ENCODE data around the gene CHST11.
"Not testable (repeated sequence)": the region's sequence is repeated elsewhere in the genome, so short reads cannot be mapped to it uniquely, and the experiment has no call there.

The CHST11 gene

DNA sequence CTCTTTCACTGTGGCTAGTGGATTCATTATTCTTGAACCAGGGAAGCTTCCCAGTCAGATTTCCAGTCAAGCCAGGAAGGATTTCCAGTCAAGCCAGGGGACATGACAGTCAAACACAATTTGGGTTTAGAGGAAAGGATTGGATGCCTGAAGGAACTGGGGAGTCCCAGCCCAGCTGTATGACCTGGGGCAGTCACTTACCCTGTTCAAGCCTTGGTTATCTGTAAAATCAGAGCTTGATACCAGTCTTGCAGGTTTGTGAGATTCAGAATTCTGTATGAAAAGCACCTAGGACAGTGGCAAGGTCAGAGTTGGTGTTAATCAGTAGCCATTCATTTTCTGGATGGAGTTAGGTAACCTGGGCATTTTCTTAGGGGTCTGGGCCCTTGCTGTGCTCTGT is 152.7 kb downstream of the CHST11 start:
- no peak for DNase-seq

DNA sequence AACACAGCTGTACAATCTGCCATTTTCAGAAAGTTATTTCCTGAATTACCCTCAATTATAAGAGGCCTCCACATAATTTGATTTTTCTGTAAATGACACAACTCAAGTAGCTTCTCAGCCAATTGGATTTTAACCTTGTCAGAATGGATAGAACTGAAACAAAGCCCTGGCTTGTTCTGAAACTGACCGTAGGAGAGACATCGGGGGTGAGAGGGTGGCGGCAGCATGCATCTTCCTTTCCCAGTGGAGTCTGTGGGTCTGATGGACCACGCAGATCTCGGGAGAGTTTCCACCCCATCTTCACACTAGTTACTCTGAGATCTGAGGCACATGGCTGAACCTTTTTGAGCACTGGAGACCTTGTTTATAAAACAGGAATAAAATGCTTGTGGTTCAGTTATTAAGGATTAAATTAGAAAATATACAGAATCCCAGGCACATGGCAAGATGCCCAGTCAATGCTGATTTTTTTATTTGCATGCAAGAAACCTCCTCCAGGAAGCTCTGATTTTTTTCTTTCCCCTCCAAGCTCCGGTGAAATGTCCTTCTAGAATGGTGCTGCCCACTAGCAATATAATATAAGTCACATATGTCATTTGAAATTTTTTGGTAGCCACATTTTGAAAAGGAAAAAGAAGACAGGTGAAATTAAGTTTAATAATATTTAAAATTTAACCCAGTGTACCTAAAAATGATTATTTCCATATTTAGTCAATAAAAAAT is 153.9 kb downstream of the CHST11 start:
- DNase-seq: no peak

DNA sequence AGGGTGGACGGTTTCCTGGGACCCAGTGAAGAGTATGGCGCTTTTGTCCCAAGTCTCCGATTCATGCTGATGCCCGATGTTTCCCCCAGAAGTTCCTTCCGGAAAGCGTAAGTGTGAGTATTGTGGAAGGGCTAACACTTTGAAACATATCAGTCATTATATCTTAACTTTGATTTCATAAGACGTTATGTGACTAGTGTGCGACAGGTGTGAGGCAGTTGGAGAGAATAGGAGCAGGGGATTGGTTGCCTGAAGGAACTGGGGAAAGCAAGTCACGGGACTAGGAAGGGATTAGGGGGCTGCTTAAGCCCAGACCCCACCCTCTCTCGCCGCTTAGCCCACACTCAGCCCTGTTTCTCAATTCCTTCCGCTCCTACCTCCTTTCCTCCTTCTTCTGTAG is 154.9 kb downstream of the CHST11 start:
- no peak for DNase-seq

DNA sequence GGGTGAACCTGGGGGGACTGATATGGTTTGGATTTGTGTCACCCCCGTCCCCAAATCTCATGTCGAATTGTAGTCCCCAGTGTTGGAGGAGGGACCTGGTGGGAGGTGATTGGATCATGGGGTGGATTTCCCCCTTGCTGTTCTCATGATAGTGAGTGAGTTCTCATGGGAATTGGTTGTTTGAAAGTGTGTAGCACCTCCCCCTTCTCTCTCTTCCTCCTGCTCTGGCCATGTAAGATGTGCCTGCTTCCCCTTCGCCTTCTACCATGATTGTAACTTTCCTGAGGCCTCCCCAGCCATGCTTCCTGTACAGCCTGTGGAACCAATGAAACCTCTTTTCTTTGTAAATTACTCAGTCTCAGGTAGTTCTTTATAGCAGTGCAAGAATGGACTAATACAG is 156.6 kb downstream of the CHST11 start:
- DNase-seq: not testable (repeated sequence)

DNA sequence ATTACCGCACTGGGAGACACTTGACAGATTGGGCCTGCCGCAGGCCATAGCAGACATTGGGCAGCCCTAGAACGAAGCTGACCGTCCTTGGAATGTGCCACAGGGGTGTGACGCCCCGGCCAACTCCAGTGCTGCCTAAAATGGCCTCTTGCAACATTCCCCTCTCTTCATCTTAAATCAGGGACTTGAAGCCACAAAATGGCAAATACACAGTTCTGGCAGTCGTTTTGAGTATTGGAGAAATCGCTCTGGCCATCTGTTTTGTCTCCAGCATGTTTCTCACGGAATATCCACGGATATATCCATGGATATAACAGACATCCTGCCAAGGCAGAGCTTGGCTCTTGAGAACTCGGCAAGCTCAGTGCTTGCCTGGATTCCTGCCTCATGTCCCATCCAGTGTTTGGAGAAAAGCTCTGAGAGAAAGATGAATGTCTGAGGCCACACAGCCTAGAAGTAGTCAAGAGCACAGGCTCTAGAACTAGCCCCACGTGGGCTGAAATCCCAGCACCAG is 158.4 kb downstream of the CHST11 start:
- no peak for DNase-seq

DNA sequence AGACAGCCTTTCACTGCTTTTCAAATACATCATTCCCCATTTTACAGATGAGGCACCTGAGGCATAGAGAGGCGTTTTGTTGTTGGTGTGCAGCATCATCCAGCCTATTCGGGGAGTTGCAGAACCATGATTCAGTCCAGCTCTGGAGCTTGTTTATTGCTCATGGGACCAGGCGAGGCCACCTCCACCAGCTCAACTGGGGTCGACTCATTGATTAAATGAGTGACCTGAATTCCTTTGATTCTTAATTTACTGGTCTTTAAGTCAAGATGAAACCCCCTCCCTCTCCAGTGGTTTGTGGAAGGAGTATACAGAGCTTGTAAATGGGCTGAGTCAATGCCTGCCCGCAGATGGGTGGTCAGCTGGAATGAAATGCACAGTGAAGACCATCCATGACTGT is 161.9 kb downstream of the CHST11 start:
- no peak for DNase-seq

DNA sequence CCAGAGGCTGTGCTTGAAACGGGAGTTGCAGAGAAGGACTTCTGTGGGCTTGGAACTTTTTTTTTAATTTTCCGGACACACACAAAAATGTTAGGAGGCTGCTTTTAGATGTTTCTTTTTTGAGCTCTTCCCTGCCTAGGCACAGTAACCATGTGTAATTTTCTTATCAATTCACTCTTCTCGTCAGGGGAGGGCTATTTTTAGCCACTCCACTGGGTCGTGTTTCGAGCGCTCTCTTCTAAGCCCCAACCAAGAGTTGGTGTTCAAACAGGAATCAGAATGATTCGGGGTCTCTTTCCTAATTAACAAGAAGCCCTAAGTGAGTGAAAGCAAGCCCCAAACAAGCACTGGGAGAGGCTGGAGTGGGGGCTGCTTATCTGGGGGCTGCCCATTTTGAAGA is 162.6 kb downstream of the CHST11 start:
- DNase-seq: no peak

DNA sequence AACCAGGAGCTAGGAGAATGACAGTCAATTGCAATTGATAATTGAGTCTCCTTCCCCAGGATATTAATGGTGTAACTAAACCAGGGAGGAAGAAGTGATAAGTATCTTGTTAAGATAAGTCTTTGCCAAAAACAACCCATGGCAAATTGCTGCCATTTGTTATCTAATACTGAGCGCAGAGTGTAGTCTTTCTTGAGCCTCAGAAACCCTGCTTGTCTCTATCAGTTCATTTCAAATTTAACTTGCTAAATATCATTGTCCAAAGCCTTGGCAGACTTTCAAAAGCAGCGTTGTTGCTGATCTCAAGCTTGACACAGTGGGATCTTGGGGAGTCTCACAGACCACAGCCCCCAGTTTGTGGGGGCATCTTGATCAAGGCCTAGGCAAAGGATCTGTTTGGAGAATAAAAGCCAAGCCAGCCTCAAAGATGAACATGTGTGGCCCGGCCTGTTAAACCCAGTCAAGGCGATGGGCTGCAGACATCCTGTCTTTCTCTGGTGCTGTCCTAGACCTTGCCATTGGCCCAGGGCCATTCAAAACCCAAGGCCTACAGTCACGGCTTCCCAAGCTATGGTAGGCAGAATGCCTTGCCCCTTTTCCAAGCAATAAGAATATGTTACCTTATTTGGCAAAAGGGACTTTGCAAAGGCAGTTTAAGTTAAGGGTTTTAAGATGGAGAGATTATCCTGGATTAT is 164.2 kb downstream of the CHST11 start:
- DNase-seq: no peak

DNA sequence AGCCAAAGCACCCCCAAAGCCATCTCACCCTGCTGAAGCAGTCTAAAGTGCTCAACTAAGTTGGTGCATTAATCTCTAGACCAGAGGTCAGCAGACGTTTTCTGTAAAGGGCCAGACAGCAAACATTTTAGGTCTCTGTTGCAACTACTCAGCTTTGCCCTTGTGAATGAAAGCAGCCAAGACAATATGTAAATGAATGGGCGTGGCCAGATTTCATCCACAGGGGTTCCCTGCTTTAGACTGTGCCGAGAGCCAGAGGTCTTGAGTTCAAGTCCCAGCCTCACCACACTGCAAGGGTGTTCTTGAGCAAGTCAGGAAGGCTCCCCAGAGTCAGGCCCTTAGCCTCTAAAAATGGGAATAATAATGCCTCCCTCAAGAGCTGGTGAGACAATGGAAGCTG is 166.2 kb downstream of the CHST11 start:
- no peak for DNase-seq

DNA sequence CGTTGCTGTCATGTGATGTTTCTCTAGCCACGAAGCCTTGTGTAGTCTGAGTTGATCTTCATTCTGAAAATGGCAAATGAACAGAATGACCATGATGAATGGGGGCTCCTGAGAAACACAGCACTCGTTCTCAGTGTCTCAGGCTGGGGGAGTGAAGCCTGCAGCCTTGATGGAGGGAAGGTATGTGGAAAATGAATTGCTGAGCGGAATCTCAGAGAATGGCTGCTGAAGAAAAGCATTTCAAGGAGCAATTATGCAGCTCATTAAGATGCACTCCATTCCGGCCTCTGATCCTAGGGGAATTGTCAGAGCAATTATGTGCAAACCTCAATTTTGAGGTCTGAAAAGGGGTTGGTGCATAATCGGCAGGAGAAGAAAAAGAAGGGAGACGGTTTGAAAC is 167.1 kb downstream of the CHST11 start:
- no peak for DNase-seq

DNA sequence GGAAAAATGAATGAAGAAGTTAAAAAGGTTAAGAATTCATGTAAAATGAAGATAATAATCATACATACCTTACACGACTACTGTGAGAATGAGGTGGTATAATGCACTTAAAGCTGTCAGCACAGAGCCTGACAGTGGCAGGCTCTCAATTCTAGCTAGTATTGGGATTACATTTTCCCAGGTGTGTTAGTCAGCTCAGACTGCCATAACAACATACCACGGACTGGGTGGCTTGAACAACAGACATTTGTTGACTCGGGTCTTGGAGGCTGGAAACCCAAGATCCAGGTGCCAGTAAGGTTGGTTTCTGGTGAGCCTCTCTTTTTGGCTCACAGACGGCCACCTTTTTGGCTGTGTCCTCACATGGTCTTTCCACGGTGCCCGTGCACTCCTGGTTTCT is 167.8 kb downstream of the CHST11 start:
- DNase-seq: no peak

DNA sequence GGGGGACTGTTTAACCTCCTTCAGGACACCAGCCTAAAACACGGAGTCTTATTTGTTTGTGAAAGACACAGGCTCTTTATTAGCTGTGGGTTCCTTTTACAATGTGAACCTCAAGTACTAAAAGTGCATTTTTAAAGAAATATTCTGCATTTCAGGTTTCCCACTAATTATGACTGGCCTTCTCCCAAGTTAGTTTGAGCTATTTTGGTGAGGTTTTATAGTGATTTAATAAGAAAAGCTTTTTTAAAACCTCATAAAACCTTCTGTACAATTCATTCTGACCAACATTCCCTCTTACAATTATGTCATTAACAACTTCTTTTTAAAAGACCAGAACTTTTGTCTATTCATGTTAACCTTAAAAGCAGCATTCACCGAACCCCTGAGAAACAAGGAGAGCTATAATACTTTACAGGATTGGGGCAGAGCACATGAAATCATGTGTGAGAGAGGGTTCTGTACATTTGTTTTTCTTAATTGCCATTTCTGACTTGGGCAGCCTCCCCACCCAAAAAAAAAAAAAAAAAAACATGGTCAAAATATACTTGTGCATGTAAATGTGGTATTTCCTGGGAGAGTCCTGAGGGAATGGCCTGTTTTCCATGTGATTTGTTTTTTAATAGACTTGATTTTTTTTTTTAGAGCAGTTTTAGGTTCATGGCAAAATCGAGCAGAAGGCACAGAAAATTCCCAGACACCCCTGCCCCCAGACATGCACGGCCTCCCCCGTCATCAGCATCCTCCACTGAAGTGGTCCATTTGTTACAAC is 169.5 kb downstream of the CHST11 start:
- no peak for DNase-seq

DNA sequence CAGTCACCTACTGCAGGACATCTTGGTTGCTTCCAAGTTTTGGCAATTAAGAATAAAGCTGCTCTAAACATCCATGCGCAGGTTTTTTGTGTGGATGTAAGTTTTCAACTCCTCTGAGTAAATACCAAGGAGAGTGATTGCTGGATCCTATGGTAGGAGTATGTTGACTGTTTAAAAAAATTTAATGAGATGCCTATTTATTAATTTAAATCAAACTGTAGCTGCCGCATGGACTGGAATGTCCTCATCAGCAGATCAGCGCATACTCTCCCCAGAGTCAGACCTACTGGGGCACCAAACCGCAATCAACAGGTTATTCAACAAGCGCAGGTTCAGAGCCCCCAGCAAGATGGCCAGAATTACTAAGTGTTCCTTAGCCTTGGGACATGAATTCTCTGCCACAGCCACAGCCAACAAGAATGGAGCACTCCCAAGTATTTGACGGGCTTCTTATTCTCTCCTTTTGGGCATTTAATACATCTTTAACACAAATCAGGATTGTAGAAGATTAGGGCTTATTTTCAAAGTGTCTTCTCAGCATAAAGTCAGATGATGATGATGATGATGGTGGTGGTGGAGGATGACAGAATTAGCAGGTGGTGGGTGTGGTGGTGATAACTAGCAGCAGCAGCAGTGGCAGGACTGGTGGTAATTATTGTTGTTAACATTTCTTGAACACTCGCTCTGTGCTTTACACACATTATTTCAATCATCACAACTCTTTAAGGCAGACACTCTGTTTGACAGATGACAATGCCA is 170.7 kb downstream of the CHST11 start:
- no peak for DNase-seq

DNA sequence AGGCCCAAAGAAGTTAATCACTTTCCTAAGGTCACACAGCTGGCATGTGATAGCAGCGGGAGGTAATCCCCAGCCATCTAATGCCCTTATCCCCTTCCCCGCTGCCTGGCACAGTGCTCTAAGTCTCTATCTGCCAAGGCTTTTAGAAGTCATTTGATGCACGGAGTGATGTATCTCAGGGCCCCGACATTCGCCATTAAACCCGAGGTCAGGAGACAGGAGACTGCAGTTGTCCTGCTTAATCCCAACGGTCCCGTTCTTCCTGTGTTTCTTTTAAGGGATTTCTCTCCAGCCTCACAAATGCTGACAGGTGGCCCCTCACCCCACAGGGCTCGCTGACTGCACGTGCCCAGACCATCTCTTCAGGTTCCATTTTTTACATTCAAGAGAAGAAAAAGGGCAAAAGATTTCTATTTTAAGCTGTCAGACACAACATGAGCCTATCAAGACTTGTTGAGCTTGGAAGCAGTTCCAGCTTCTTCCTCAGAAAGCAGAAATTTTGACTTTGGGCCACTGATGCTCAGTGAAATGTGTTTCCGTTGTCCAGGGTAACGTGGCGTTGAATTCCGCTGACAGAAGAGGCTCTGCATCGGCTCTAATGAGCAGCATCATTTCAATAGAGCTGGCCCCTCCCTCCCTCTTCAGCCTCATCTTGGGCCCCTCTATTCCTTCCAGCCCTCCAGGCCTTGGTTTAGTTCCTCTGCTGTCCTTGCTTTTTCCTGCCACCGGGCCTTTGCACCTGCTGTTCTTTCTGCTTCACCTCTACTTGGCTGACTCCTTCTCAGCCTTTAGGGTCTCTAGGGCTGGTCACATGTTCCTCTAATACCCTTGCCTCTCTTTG is 171.5 kb downstream of the CHST11 start:
- DNase-seq: no peak

DNA sequence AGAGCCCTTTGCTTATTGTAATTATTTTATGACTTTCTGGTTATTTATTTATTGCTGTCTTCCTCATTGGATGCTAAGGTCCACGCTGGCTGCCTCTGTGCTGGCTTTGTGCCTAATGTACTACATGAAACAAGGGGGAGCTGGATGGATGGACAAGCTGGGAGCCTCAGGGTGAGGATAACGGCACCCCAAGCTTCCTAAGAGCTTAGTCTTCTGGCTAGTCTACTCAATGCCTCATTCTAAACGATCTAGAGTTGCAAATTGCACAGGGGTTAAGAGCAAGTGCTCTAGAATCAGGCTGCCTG is 172.0 kb downstream of the CHST11 start:
- no peak for DNase-seq

DNA sequence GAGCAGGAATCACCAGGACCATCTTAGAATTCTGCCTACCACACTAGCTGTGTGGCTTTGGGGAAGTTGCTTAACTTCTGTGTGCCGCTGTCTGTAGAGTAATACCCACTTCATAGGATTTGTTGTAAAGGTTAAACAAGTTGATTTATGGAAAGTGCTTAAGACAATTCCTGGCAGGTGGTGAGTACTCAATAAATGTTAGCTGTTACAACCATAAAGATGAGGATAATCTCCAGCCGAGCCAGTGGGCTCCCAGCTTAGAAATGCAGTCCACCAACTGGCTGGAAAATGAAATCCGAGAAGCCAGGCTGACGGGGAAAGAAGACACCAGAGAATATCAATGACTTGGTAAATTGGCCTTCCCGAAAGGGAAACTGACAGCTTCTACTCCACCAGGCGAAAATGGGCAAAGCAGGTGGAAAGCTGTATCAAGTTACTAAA is 173.5 kb downstream of the CHST11 start:
- DNase-seq: no peak

DNA sequence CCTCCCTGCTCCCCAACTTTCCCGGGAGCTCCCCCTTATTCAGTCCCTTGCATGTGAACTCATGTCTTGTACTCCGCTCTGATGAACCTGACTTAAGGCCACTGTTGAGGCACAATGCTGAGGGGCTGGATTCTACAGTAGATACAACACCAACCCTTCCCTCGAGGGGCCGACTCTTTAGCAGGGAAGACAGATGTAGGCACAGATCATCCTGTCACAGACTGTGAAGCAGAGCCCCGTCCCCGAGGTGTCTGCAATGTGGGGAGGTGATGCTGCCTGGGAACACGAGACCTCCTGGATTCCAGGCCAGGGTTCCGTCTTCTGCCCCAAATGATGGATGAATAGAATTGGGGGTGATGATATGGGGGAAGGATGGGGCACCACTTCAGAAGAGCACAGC is 175.1 kb downstream of the CHST11 start:
- no peak for DNase-seq

DNA sequence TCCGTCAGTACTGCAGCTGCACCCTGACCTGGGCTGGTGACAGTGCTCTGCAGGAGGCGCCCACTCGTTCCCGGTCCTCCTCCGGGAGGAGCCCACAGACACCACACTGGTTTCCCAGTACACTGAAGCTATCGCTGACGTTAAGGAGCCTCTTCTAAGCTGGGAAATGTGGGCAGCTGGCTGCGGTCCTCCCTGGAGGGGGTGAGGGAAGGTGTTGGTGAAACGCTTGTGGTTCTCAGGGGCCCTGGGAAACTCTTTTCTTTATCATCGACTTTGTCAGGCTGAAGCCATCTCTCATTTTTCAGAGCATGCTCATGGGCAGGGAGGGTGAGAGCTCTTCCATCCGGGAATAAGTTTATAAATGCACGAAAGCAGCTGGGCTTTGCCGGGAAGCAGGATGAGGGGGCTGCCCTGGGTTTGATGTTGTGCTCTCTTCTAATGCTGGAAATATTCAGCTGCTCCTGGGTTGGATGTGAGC is 176.0 kb downstream of the CHST11 start:
- no peak for DNase-seq

DNA sequence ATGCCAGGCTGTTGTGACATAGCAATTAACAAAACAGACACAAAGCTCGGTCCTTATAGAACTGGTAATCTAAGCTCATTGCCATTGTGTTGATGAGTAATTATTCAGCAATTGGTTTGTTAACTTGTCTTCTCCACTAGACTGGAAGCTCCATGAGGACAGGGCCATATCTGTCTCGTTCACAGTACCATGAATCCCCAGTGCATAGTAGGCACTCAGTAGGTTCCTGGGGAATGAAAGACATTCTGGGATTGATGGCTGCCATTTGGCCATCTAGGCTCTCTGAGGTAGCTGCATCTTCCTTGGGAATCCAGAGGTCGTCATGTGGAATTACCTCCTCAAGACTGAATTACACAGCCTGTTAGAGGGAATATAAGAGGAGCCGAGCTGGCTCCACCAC is 177.3 kb downstream of the CHST11 start:
- no peak for DNase-seq

DNA sequence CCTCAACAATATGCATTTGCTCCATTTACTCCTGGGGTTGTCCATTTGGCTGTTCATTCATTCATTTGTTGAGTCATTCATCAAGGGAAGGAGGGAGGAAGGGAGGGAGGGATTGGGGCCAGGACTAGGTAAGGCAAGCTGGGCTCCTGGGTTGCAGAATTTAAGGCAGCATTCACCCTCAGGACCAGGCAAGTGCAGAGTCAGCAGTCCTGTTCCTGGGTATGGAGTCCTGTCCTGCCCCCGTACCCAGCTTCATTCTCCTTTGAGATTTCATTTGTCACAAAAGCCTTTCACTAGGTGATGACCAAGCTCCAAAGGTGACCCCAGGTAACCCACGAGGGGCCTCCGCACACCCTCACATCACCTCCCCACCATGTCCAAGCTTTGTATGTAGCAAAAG is 178.1 kb downstream of the CHST11 start:
- DNase-seq: no peak

DNA sequence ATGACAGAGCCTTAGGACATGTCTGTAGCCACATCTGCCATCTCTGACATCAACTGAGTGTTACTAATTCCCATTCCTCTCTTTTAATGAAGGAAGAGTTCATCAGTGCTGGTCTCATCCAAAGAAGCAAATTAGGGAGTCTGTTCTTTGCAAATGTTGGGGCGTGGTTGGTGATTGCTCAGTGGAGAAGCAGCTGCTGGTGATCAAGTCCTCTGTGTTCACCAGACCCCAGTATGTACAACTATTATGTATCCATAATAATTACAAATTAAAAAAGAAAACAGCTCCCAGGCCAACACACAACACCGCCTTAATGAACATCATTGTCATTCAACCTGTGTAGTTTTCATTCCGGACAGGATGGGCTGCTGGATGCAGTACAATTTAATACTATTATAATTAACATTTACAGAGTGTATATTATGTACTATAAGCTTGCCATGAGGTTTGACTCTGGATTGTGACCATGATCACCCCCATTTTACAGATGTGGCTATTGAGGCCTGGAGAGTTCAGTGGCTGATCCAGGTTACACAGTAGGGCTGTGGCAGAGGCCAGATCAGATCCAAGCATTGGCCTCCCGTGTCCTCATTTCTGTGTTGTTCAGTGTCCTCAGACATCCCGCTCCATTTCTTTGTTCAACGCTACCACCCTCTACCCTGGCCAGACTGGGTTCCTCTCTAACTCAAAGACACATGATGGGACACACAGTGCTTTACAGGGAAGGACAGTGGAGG is 179.0 kb downstream of the CHST11 start:
- DNase-seq: no peak

Measured in activated CD4-positive, alpha-beta T cell treated with anti-CD3 and anti-CD28 coated beads, Interleukin-10, Interleukin-2, amounts not matched to agents 100 ng/mL and 50 ng/mL, durations not matched to agents 16 hours and 8 hours (primary cell).